Dermis blood vessel endothelial cell (primary cell): ENCODE results near the gene SSBP4. TPM values are rescaled to one million over a fixed set of nuclear protein-coding genes. Genes with fewer than 3 reads are reported as not detected.
"Not testable (repeated sequence)": the region's sequence is repeated elsewhere in the genome, so short reads cannot be mapped to it uniquely, and the experiment has no call there.

ENCODE experiments used
- DNase-seq: peaks from one replicate; pipeline ENCODE4 v3.0.0; 2010
- total RNA-seq: library from RNA; depleted of rRNA; stranded (reverse); fragments of >200 nt; gene quantifications from 2 replicates; pipeline ENCODE4 v1.2.3, GENCODE V29; 2014

Gene SSBP4
- total RNA-seq = 88.8 and 96.7 TPM in 2 replicates

GRCh38 chr19:18419195-18419698, at the start of gene SSBP4:
Gene SSBP4 (plus strand): TSS chr19:18419398. CDS start chr19:18419649, 251 bp downstream.
- peak; percentile 89 for DNase-seq

- no peak for DNase-seq
Measured at GRCh38 chr19:18373407-18373891, 45.7 kb upstream of the SSBP4 start.

GRCh38 chr19:18373892-18374629, 45.1 kb upstream of the SSBP4 start:
- DNase-seq = peak; percentile 98

- DNase-seq = no peak
Measured at GRCh38 chr19:18377026-18377425, 42.2 kb upstream of the SSBP4 start.

- DNase-seq = peak; percentile 52
Measured at GRCh38 chr19:18379803-18380747, 39.1 kb upstream of the SSBP4 start.

- no peak for DNase-seq
Measured at GRCh38 chr19:18380843-18381242, 38.4 kb upstream of the SSBP4 start.

- DNase-seq = not testable (repeated sequence)
Measured at GRCh38 chr19:18383622-18384021, 35.6 kb upstream of the SSBP4 start.

- DNase-seq = no peak
Measured at GRCh38 chr19:18384775-18385174, 34.4 kb upstream of the SSBP4 start.

- no peak for DNase-seq
Measured at GRCh38 chr19:18385359-18385674, 33.9 kb upstream of the SSBP4 start.

- DNase-seq = peak; percentile 98
Measured at GRCh38 chr19:18385675-18386542, 33.3 kb upstream of the SSBP4 start, which contains the start of gene GDF15. Gene GDF15 (plus strand): TSS chr19:18386158. CDS start chr19:18386190, 32 bp downstream.

GRCh38 chr19:18386543-18387271, 32.5 kb upstream of the SSBP4 start:
- DNase-seq = peak; percentile 38

GRCh38 chr19:18388100-18388959, 30.9 kb upstream of the SSBP4 start:
- DNase-seq = peak; percentile 78

GRCh38 chr19:18388960-18389725, 30.1 kb upstream of the SSBP4 start:
- no peak for DNase-seq

GRCh38 chr19:18389726-18390064, 29.5 kb upstream of the SSBP4 start:
- DNase-seq = no peak

GRCh38 chr19:18390065-18390907, 28.9 kb upstream of the SSBP4 start:
- DNase-seq = peak; percentile 34

GRCh38 chr19:18391509-18392075, 27.6 kb upstream of the SSBP4 start:
- DNase-seq = no peak

- DNase-seq = no peak
Measured at GRCh38 chr19:18392417-18392816, 26.8 kb upstream of the SSBP4 start.

- DNase-seq = no peak
Measured at GRCh38 chr19:18392926-18393325, 26.3 kb upstream of the SSBP4 start.
